GM06990 (cell line): Measurements from ENCODE around the gene LPCAT2.

Experiments
- DNase-seq: peaks from one replicate; pipeline ENCODE4 v3.0.0-alpha.2; 2011; ENCODE audit not compliant: insufficient read length; ENCODE audit errors: extremely low read depth
- H3K27me3 ChIP-seq: replicated peaks from 2 replicates; pipeline ENCODE4 v1.6.0; 2011; ENCODE audit warnings: low read length; ENCODE audit not compliant: control insufficient read depth, insufficient read depth
- H3K36me3 ChIP-seq: 2 replicates; pipeline ENCODE4 v1.5.1; 2011; ENCODE audit warnings: low read length; ENCODE audit not compliant: control insufficient read depth, insufficient read depth
- H3K4me3 ChIP-seq: replicated peaks from 2 replicates; pipeline ENCODE4 v1.5.1; 2011; ENCODE audit warnings: low read depth, mild to moderate bottlenecking, control low read depth, low read length
- CTCF ChIP-seq: IDR thresholded peaks from 2 replicates; pipeline ENCODE4 v1.5.1; 2011; ENCODE audit warnings: low read length, control low read depth, mild to moderate bottlenecking, inconsistent platforms; ENCODE audit not compliant: insufficient read depth, poor library complexity, severe bottlenecking

Gene LPCAT2

GRCh38 chr16:55508941-55509931 lies at the start of gene LPCAT2:
TSS of gene LPCAT2 (plus strand) at chr16:55509072. CDS start at chr16:55509182, 110 bp downstream.
- TF ChIP-seq CTCF, result no peak
- no peaks in the 10 kb centered on the region; the same call in 1 of the 2 replicates for H3K27me3 ChIP-seq
- no peak within 1 kb of the TSS for H3K4me3 ChIP-seq
- peak; percentile 44 for DNase-seq
- no peaks in the 10 kb centered on the region for H3K36me3 ChIP-seq

GRCh38 chr16:55462241-55462640 lies 46.6 kb upstream of the LPCAT2 start:
- no peak for TF ChIP-seq CTCF
- Histone ChIP-seq H3K36me3 (no peaks in the 10 kb centered on the region), H3K27me3 (peaks cover 1% of the 10 kb centered on the region; the same call in 1 of the 2 replicates), H3K4me3 (no peak overlapping the region)
- DNase-seq, result no peak

GRCh38 chr16:55464375-55464774 lies 44.5 kb upstream of the LPCAT2 start:
- no peak for TF ChIP-seq CTCF
- no peaks in the 10 kb centered on the region; the same call in 1 of the 2 replicates for H3K27me3 ChIP-seq
- H3K36me3 ChIP-seq, result no peaks in the 10 kb centered on the region
- no peak for DNase-seq
- H3K4me3 ChIP-seq, result no peak overlapping the region

- peak; percentile 55 for DNase-seq
- Histone ChIP-seq H3K27me3 (no peaks in the 10 kb centered on the region; the same call in 1 of the 2 replicates), H3K4me3 (no peak overlapping the region), H3K36me3 (no peaks in the 10 kb centered on the region)
- peak; percentile 100 for TF ChIP-seq CTCF
These were observed 43.6 kb upstream of the LPCAT2 start for GRCh38 chr16:55465077-55465896.

- Histone ChIP-seq H3K27me3 (no peaks in the 10 kb centered on the region; the same call in 1 of the 2 replicates), H3K4me3 (no peak overlapping the region), H3K36me3 (no peaks in the 10 kb centered on the region)
- DNase-seq, result no peak
- TF ChIP-seq CTCF, result no peak
These were observed 42.7 kb upstream of the LPCAT2 start for GRCh38 chr16:55466209-55466608.
